ENCODE data around the gene LRRFIP2.

Gene LRRFIP2

GRCh38 chr3:37096288-37096687, 78.1 kb downstream of the LRRFIP2 start:
- H3K4me3 ChIP-seq, result no peak overlapping the region
- H3K36me3 ChIP-seq, result peaks cover 11% of the 10 kb centered on the region; the same call in 1 of the 2 replicates
- H4K20me1 ChIP-seq, result no peaks in the 10 kb centered on the region
- no peaks in the 10 kb centered on the region for H3K27me3 ChIP-seq
- no peak for TF ChIP-seq Cebpa-rat (IDR thresholded peaks at IDR 0.05)
- H3K4me1 ChIP-seq, result no peaks in the 10 kb centered on the region
- no peaks in the 10 kb centered on the region for H3K9me3 ChIP-seq
- no peak overlapping the region for H3K4me2 ChIP-seq
- no peak overlapping the region for H3K9ac ChIP-seq
- H3K27ac ChIP-seq, result no peak overlapping the region

GRCh38 chr3:37094636-37095035, 79.7 kb downstream of the LRRFIP2 start:
- H3K4me3 ChIP-seq, result no peak overlapping the region
- no peak overlapping the region for H3K27ac ChIP-seq
- H3K9me3 ChIP-seq, result no peaks in the 10 kb centered on the region
- H4K20me1 ChIP-seq, result no peaks in the 10 kb centered on the region
- no peaks in the 10 kb centered on the region for H3K27me3 ChIP-seq
- TF ChIP-seq Cebpa-rat (IDR thresholded peaks at IDR 0.05), result no peak
- H3K36me3 ChIP-seq, result peaks cover 27% of the 10 kb centered on the region
- no peak overlapping the region for H3K4me2 ChIP-seq
- no peak overlapping the region for H3K9ac ChIP-seq
- no peaks in the 10 kb centered on the region for H3K4me1 ChIP-seq

- H3K36me3 ChIP-seq, result peaks cover 29% of the 10 kb centered on the region
- no peaks in the 10 kb centered on the region for H3K4me1 ChIP-seq
- H3K27me3 ChIP-seq, result no peaks in the 10 kb centered on the region
- no peaks in the 10 kb centered on the region for H3K9me3 ChIP-seq
- TF ChIP-seq Cebpa-rat (IDR thresholded peaks at IDR 0.05), result no peak
- no peak overlapping the region for H3K27ac ChIP-seq
- H3K9ac ChIP-seq, result no peak overlapping the region
- H3K4me2 ChIP-seq, result no peak overlapping the region
- no peak overlapping the region for H3K4me3 ChIP-seq
- H4K20me1 ChIP-seq, result no peaks in the 10 kb centered on the region
Measured at GRCh38 chr3:37093481-37093880, 80.9 kb downstream of the LRRFIP2 start.

- TF ChIP-seq Cebpa-rat (IDR thresholded peaks at IDR 0.05), result no peak
- H3K4me2 ChIP-seq, result no peak overlapping the region
- peaks cover 38% of the 10 kb centered on the region for H3K36me3 ChIP-seq
Measured at GRCh38 chr3:37092484-37092883, 81.9 kb downstream of the LRRFIP2 start.

GRCh38 chr3:37087870-37088269, 86.5 kb downstream of the LRRFIP2 start:
- no peak for TF ChIP-seq Cebpa-rat (IDR thresholded peaks at IDR 0.05)
- Histone ChIP-seq H3K36me3 (peaks cover 46% of the 10 kb centered on the region), H3K9me3 (no peaks in the 10 kb centered on the region)

More at GRCh38 chr3:37092484-37092883, 81.9 kb downstream of the LRRFIP2 start:
- no peaks in the 10 kb centered on the region for H4K20me1 ChIP-seq
- H3K4me3 ChIP-seq, result no peak overlapping the region
- no peaks in the 10 kb centered on the region for H3K9me3 ChIP-seq
- H3K27me3 ChIP-seq, result no peaks in the 10 kb centered on the region
- H3K4me1 ChIP-seq, result no peaks in the 10 kb centered on the region
- no peak overlapping the region for H3K27ac ChIP-seq
- no peak overlapping the region for H3K9ac ChIP-seq

GRCh38 chr3:37086918-37087317, 87.5 kb downstream of the LRRFIP2 start:
- TF ChIP-seq Cebpa-rat (IDR thresholded peaks at IDR 0.05), result no peak
- H3K27ac ChIP-seq, result no peak overlapping the region
- peaks cover 41% of the 10 kb centered on the region for H3K36me3 ChIP-seq
- H3K9ac ChIP-seq, result no peak overlapping the region
- H3K27me3 ChIP-seq, result no peaks in the 10 kb centered on the region
- H3K4me3 ChIP-seq, result no peak overlapping the region
- no peaks in the 10 kb centered on the region for H3K9me3 ChIP-seq
- no peaks in the 10 kb centered on the region for H4K20me1 ChIP-seq
- no peaks in the 10 kb centered on the region for H3K4me1 ChIP-seq
- no peak overlapping the region for H3K4me2 ChIP-seq

More at GRCh38 chr3:37087870-37088269, 86.5 kb downstream of the LRRFIP2 start:
- Histone ChIP-seq H4K20me1 (no peaks in the 10 kb centered on the region), H3K4me1 (no peaks in the 10 kb centered on the region), H3K27me3 (no peaks in the 10 kb centered on the region), H3K4me2 (no peak overlapping the region), H3K9ac (no peak overlapping the region), H3K4me3 (no peak overlapping the region), H3K27ac (no peak overlapping the region)

- Histone ChIP-seq H3K4me2 (no peak overlapping the region), H3K27me3 (no peaks in the 10 kb centered on the region), H3K9me3 (peaks cover 7% of the 10 kb centered on the region), H3K9ac (no peak overlapping the region), H3K4me1 (no peaks in the 10 kb centered on the region), H3K36me3 (peaks cover 44% of the 10 kb centered on the region), H4K20me1 (no peaks in the 10 kb centered on the region), H3K4me3 (no peak overlapping the region), H3K27ac (no peak overlapping the region)
- TF ChIP-seq Cebpa-rat (IDR thresholded peaks at IDR 0.05), result no peak
Measured at GRCh38 chr3:37082317-37082716, 92.1 kb downstream of the LRRFIP2 start.

GRCh38 chr3:37075955-37076354, 98.4 kb downstream of the LRRFIP2 start:
- H3K4me2 ChIP-seq, result no peak overlapping the region

GRCh38 chr3:37074178-37074577, 100.2 kb downstream of the LRRFIP2 start:
- H3K4me3 ChIP-seq, result no peak overlapping the region

More at GRCh38 chr3:37075955-37076354, 98.4 kb downstream of the LRRFIP2 start:
- Histone ChIP-seq H3K4me1 (peaks cover 18% of the 10 kb centered on the region), H3K36me3 (peaks cover 60% of the 10 kb centered on the region), H3K4me3 (no peak overlapping the region), H3K9ac (no peak overlapping the region), H4K20me1 (no peaks in the 10 kb centered on the region), H3K27me3 (no peaks in the 10 kb centered on the region), H3K9me3 (peaks cover 7% of the 10 kb centered on the region), H3K27ac (no peak overlapping the region)
- TF ChIP-seq Cebpa-rat (IDR thresholded peaks at IDR 0.05), result no peak

GRCh38 chr3:37072892-37073291, 101.5 kb downstream of the LRRFIP2 start:
- Histone ChIP-seq H3K4me3 (no peak overlapping the region), H4K20me1 (no peaks in the 10 kb centered on the region), H3K27me3 (no peaks in the 10 kb centered on the region), H3K4me2 (peak overlapping the region; percentile 60), H3K9me3 (no peaks in the 10 kb centered on the region), H3K9ac (no peak overlapping the region), H3K36me3 (peaks cover 38% of the 10 kb centered on the region), H3K27ac (no peak overlapping the region), H3K4me1 (peaks cover 18% of the 10 kb centered on the region)
- no peak for TF ChIP-seq Cebpa-rat (IDR thresholded peaks at IDR 0.05)

More at GRCh38 chr3:37074178-37074577, 100.2 kb downstream of the LRRFIP2 start:
- Histone ChIP-seq H3K9ac (no peak overlapping the region), H3K4me2 (0 out of 2 replicates have a peak overlapping the region, but pooled peaks have one; percentile 4), H3K27me3 (no peaks in the 10 kb centered on the region), H3K9me3 (peaks cover 2% of the 10 kb centered on the region), H4K20me1 (no peaks in the 10 kb centered on the region), H3K27ac (no peak overlapping the region), H3K4me1 (peaks cover 18% of the 10 kb centered on the region), H3K36me3 (peaks cover 43% of the 10 kb centered on the region)
- no peak for TF ChIP-seq Cebpa-rat (IDR thresholded peaks at IDR 0.05)

- H4K20me1 ChIP-seq, result no peaks in the 10 kb centered on the region
- H3K27ac ChIP-seq, result no peak overlapping the region
- peaks cover 34% of the 10 kb centered on the region for H3K36me3 ChIP-seq
- H3K27me3 ChIP-seq, result no peaks in the 10 kb centered on the region
- TF ChIP-seq Cebpa-rat (IDR thresholded peaks at IDR 0.05), result no peak
- no peaks in the 10 kb centered on the region for H3K9me3 ChIP-seq
- H3K4me3 ChIP-seq, result no peak overlapping the region
- no peak overlapping the region for H3K4me2 ChIP-seq
- H3K9ac ChIP-seq, result no peak overlapping the region
- peaks cover 18% of the 10 kb centered on the region for H3K4me1 ChIP-seq
Measured at GRCh38 chr3:37071921-37072320, 102.5 kb downstream of the LRRFIP2 start.

Measured in BLaER1 (cell line).